NT2/D1 (cell line): Measurements from ENCODE around the gene FBXL2.
"Not testable (repeated sequence)": the region's sequence is repeated elsewhere in the genome, so short reads cannot be mapped to it uniquely, and the experiment has no call there.

ENCODE experiments used
- DNase-seq: peaks from one replicate; pipeline ENCODE4 v3.0.0-alpha.2; 2011; ENCODE audit warnings: low read depth, low spot score
- H3K27me3 ChIP-seq: 2 replicates; pipeline ENCODE4 v1.6.0; 2011; ENCODE audit warnings: mild to moderate bottlenecking; ENCODE audit not compliant: insufficient read length, insufficient read depth
- H3K36me3 ChIP-seq: 2 replicates; pipeline ENCODE4 v1.6.1; 2011; ENCODE audit warnings: mild to moderate bottlenecking, low read length, mixed read lengths; ENCODE audit not compliant: insufficient read depth, insufficient read length
- H3K4me1 ChIP-seq: 2 replicates; pipeline ENCODE4 v1.5.1; 2011; ENCODE audit not compliant: insufficient read depth, insufficient read length
- H3K4me3 ChIP-seq: 2 replicates; pipeline ENCODE4 v1.5.1; 2011; ENCODE audit warnings: low read depth; ENCODE audit not compliant: insufficient read length
- H3K9ac ChIP-seq: 2 replicates; pipeline ENCODE4 v1.6.0; 2011; ENCODE audit warnings: low read depth; ENCODE audit not compliant: insufficient read length
- H3K9me3 ChIP-seq: 2 replicates; pipeline ENCODE4 v1.5.1; 2011; ENCODE audit warnings: mild to moderate bottlenecking, low read length; ENCODE audit not compliant: insufficient read depth
- SUZ12 ChIP-seq: IDR thresholded peaks from 2 replicates; pipeline ENCODE4 v1.6.1; 2011; ENCODE audit not compliant: insufficient read length, insufficient read depth; ENCODE audit errors: extremely low read depth
- YY1 ChIP-seq: IDR thresholded peaks from 2 replicates; pipeline ENCODE4 v1.6.1; 2011; ENCODE audit not compliant: insufficient read length, insufficient read depth
- ZNF274 ChIP-seq: IDR thresholded peaks from 2 replicates; pipeline ENCODE4 v1.6.1; 2011; ENCODE audit warnings: mild to moderate bottlenecking, low read depth, low read length

The FBXL2 gene

DNA sequence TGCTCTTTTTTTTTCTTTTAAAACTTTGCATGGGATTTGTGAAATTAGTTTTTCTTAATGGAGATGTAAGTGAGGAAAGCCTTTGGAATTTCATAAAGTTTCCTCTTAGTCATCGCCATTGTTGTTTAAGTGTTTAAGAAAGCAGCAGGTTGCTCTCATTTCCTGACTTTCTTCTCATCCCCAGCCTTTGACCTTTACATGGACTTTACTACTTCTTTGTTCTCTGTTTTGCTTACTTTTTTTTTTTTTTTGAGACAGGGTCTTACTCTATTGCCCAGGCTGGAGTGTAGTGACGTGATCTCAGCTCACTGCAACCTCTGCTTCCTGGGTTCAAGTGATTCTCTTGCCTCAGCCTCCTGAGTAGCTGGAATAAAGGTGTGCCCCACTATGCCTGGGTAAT is 38.6 kb downstream of the FBXL2 start:
- Histone ChIP-seq H3K27me3 (no peaks in the 10 kb centered on the region), H3K9ac (no peak overlapping the region), H3K9me3 (no peaks in the 10 kb centered on the region), H3K4me1 (no peaks in the 10 kb centered on the region), H3K36me3 (no peaks in the 10 kb centered on the region), H3K4me3 (no peak overlapping the region)
- no peak for DNase-seq
- no peak for TF ChIP-seq ZNF274
- no peak for TF ChIP-seq YY1

DNA sequence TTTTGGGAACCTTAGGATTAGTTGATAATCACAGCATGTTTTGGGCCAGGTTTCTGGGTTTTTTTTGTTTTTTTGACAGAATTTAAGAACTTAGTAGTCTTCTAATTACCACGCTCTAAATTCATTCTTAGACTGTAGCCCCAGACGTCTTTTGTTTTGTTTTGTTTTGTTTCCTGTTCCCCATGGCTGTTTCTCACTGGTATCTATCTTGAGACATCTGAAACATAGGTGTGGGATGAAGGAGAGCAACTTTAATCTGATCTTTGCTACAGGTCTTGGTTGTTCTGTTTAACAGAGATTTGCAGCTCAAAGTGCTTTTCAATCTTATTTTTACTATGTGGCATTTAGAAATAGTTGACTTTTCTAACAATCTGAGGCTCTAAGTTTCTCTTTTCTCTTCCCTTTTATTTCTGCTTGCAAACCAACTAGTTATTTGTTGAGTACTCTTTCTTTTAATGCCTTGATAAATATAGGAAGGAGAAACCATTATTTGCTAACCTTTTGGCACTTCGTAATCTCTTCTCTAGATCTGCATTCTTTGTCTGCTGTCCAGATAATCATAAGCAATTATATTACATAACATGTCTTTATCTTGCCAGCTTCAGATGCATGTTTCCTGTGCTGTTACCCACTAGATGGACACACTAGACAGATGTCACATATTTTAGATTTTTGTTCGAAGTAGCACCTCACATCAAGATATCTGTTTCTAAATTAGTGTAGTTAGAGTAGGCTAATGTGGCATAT is 40.9 kb downstream of the FBXL2 start:
- no peak for DNase-seq
- no peak for TF ChIP-seq YY1
- Histone ChIP-seq H3K4me3 (no peak overlapping the region), H3K9me3 (peaks cover 7% of the 10 kb centered on the region; the same call in 1 of the 2 replicates), H3K9ac (no peak overlapping the region), H3K4me1 (no peaks in the 10 kb centered on the region), H3K36me3 (no peaks in the 10 kb centered on the region), H3K27me3 (no peaks in the 10 kb centered on the region)

DNA sequence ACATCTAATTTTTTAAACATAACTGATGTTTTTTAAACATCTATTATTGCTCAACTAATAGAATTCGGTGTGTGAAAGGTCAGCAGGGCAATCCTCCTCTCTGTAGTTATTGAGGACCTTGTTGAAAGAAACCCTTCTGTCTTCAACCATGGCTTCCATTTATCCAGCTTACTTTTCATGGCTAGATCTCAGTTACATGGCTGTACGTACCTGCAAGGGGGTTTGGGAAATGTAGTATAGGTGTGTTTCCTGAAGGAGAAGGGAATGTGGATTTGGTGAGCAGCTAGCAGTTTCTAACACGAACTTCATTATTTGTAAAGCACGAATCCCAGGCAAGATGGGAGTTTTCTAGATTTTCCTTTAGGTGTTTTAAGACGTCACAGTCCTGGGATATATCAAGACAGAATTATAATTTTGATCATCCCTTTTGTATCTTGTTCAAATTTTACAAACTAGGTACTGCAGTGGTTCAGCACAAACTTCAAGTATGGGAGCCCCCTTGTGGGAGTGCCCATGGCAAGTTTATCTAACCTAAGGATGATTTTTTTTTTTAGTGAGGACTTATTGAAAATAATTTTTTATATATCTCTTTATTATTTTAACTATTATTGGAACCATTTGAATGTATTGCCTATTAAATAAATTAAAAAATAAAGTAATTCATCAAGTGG is 41.6 kb downstream of the FBXL2 start:
- H3K4me3 ChIP-seq, result no peak overlapping the region
- H3K9me3 ChIP-seq, result peaks cover 7% of the 10 kb centered on the region; the same call in 1 of the 2 replicates
- no peak for TF ChIP-seq YY1
- no peak for TF ChIP-seq ZNF274
- TF ChIP-seq SUZ12, result no peak
- H3K4me1 ChIP-seq, result no peaks in the 10 kb centered on the region
- no peak overlapping the region for H3K9ac ChIP-seq
- H3K36me3 ChIP-seq, result no peaks in the 10 kb centered on the region
- H3K27me3 ChIP-seq, result no peaks in the 10 kb centered on the region
- no peak for DNase-seq

DNA sequence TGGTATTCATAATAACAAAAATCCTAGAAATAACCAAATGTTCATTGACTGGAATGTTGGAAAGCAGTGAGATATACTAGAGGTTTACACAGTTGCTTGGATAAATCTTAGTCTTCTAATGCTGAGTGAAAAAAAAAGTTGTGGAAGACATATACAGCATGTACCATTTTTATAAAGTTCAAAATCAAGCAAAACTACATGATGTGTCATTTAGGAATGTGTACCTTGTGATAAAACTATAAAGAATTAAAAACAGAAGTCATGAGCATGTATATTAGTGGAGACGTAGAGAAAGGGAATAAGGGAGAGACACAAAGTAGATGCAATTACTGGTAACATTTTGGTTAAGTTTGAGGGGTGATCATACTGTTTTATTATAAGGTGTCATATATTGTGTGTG is 45.2 kb downstream of the FBXL2 start:
- no peak overlapping the region for H3K9ac ChIP-seq
- no peak for TF ChIP-seq YY1
- no peak for DNase-seq
- H3K27me3 ChIP-seq, result no peaks in the 10 kb centered on the region
- no peaks in the 10 kb centered on the region for H3K36me3 ChIP-seq
- H3K4me1 ChIP-seq, result no peaks in the 10 kb centered on the region
- H3K4me3 ChIP-seq, result no peak overlapping the region
- peaks cover 7% of the 10 kb centered on the region; the same call in 1 of the 2 replicates for H3K9me3 ChIP-seq

DNA sequence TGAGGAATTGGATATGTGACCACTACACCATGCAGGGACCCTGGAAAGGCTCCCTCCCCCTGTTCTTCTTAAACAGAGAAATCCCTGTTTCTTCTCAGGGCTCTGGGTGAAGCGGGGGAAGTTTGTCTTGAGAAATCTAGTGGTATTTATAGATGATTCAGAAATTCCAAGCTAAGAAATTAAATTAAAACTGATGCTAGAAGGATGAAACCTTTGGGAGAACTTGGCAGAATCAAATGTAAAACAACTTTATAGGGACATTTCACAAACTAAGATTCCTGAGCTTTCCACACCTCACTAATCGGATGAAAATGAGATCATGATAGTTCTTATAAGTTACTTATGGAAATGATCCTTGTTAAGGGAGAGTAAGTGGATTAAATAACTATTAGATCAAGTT is 54.2 kb downstream of the FBXL2 start:
- peaks cover 10% of the 10 kb centered on the region; the same call in 1 of the 2 replicates for H3K9me3 ChIP-seq
- no peak for DNase-seq
- TF ChIP-seq YY1 (no peak), SUZ12 (no peak), ZNF274 (no peak)
- no peak overlapping the region for H3K9ac ChIP-seq
- no peaks in the 10 kb centered on the region for H3K27me3 ChIP-seq
- no peaks in the 10 kb centered on the region for H3K4me1 ChIP-seq
- H3K36me3 ChIP-seq, result no peaks in the 10 kb centered on the region
- no peak overlapping the region for H3K4me3 ChIP-seq

DNA sequence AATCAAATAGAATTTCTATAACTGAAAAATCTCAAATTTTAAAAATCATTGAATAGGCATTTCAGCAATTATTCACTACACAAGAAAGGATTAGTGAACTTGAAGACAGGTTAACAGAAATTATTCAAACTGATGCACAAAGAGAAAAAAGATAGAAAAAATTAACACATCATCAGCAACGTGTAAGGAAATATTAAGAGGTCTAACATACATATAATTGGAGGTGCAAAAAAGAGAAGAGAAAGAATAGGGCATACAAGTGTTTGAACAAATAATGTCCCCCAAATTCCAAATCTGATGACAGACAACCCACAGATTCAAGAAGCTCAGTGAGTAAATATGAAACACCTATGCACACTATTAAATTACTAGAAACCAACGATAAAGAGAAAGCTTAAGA is 57.1 kb downstream of the FBXL2 start:
- Histone ChIP-seq H3K4me1 (no peaks in the 10 kb centered on the region), H3K4me3 (no peak overlapping the region), H3K36me3 (no peaks in the 10 kb centered on the region), H3K9me3 (peaks cover 10% of the 10 kb centered on the region; the same call in 1 of the 2 replicates), H3K9ac (no peak overlapping the region), H3K27me3 (no peaks in the 10 kb centered on the region)
- TF ChIP-seq SUZ12 (no peak), YY1 (no peak), ZNF274 (no peak)
- DNase-seq, result no peak

DNA sequence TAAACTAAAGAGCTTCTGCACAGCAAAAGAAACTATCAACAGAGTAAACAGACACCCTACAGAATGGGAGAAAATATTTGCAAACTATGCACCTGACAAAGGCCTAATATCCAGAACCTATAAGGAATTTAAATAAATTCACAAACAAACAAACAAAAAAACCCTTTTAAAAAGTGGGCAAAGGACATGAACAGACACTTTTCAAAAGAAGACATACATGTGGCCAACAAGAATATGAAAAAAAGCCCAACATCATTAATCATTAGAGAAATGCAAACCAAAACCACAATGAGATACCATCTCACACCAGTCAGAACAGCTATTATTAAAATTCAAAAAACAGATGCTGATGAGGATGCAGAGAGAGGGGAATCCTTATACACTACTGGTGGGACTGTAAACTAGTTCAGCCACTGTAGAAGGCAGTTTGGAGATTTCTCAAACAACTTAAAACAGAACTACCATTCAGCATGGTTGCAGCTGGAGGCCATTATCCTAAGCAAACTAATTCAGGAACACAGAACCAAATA is 61.8 kb downstream of the FBXL2 start:
- H3K4me3 ChIP-seq, H3K36me3 ChIP-seq, H3K4me1 ChIP-seq, DNase-seq, H3K9ac ChIP-seq, H3K27me3 ChIP-seq, H3K9me3 ChIP-seq: not testable (repeated sequence)
